ENCODE data around the gene EVC2. TPM values are rescaled to one million over a fixed set of nuclear protein-coding genes. Genes with fewer than 3 reads are reported as not detected.
A peak's percentile ranks its signal among the peaks of the same experiment; 100 is the strongest.

The EVC2 gene
- total RNA-seq (2011; cell fraction: chromatin; rRNA removed; ENCODE audit: low replicate concordance): 0.62 and 0.63 TPM in 2 replicates
- 0.26 and 0.33 TPM in 2 replicates for total RNA-seq (2011; cell fraction: nucleolus; rRNA removed)
- 0.31 and 0.51 TPM in 2 replicates for total RNA-seq (2011; cell fraction: nucleoplasm; rRNA removed)
- 0.54 and 0.61 TPM in 2 replicates for total RNA-seq (2014; rRNA removed)
- total RNA-seq (2014; rRNA removed; fragmentation: Illumina TruSeq; extraction: Trizol): 0.29 and 0.45 TPM in 2 replicates
- 0.45 and 0.51 TPM in 2 replicates for total RNA-seq (2015; rRNA removed; fragmentation: Illumina TruSeq; extraction: Trizol)
- total RNA-seq (2021): 0.47 and 0.55 TPM in 2 replicates
- polyA plus RNA-seq (2011; rRNA removed): 0.03 TPM in 1 of 2 replicates, not detected in the other
- polyA plus RNA-seq (2011; cell fraction: cytosol; rRNA removed): 0.01 TPM in 1 of 2 replicates, not detected in the other
- polyA plus RNA-seq (2011; cell fraction: nucleus; rRNA removed): 0.10 TPM in 1 of 2 replicates, not detected in the other
- 0.36 and 1.2 TPM in 2 replicates for polyA plus RNA-seq (2012)
- 0.26 and 0.33 TPM in 2 replicates for polyA plus RNA-seq (2014; fragmentation: Illumina TruSeq; extraction: Trizol)
- polyA plus RNA-seq (2014; fragmentation: Nextera tagmentation; extraction: Ambion mirVana): under 1 TPM in 1 of 2 experiments, not detected in 1; 0.07 TPM
- polyA plus RNA-seq (2014; rRNA removed): 0.36 and 0.42 TPM in 2 replicates
- 0.04 TPM in 1 of 2 replicates, not detected in the other for polyA minus RNA-seq (2011; rRNA and poly(A)+ RNA removed)
- polyA minus RNA-seq (2011; cell fraction: cytosol; rRNA and poly(A)+ RNA removed): not detected in 2 replicates
- 0.13 TPM in 1 of 2 replicates, not detected in the other for polyA minus RNA-seq (2011; cell fraction: nucleus; rRNA and poly(A)+ RNA removed)
- percentile 32 among the genes with signal in this experiment for Bru-seq, nascent RNA
- percentile 34 among the genes with signal in this experiment for BruChase-seq, experiment 1, labeled RNA remaining after a 2-hour chase
- percentile 33 among the genes with signal in this experiment for BruChase-seq, experiment 2, labeled RNA remaining after a 6-hour chase
- long read RNA-seq, experiment 1: 0 reads
- long read RNA-seq, experiment 2: 0 reads
- long read RNA-seq, experiment 3: 0 reads

GRCh38 chr4:5708449-5709206, at the start of gene EVC2:
Gene EVC2, minus strand, starts transcription at chr4:5708559. Its CDS starts 46 bp downstream, at chr4:5708513.
- peak within 1 kb of the TSS in 1 of 2 experiments; percentile 26; a peak in 1 of 4 replicates for H3K9ac ChIP-seq (ENCODE audit: insufficient read depth in 1 of 2, low read depth in 2 of 2, low read length in 2 of 2)
- no TSS peak for BruUV-seq (replicated peaks)
- no peaks in the 10 kb centered on the region for H3K36me3 ChIP-seq (ENCODE audit: control insufficient read depth, insufficient read depth, low read length)
- FAIRE-seq (no peak), ATAC-seq (peak; percentile 43), DNase-seq (ENCODE audit: extremely low read depth in 1 of 4, low spot score in 3 of 4) (peak in 2 of 4 experiments; percentile 14 to 48)
- peaks cover 2 to 18% of the 10 kb centered on the region in 2 experiments; a peak in 3 of 5 replicates for H3K27me3 ChIP-seq (ENCODE audit: control insufficient read depth in 2 of 2, insufficient read depth in 2 of 2, low read length in 2 of 2)
- H4K20me1 ChIP-seq (replicated peaks; ENCODE audit: control insufficient read depth, insufficient read depth, low read length): no peaks in the 10 kb centered on the region
- TF ChIP-seq RBFOX2 (IDR thresholded peaks at IDR 0.05; ENCODE audit: low read depth, low read length) (peak; percentile 61), GABPA (tag; conservative IDR thresholded peaks at IDR 0.05; ENCODE audit: low read depth) (peak; percentile 52; the same call in 1 of the 2 replicates), CEBPZ (IDR thresholded peaks at IDR 0.05; ENCODE audit: borderline replicate concordance, low read depth, low read length) (no peak), POLR2G (IDR thresholded peaks at IDR 0.05; ENCODE audit: low read depth, low read length) (peak; percentile 56), NRF1 (conservative IDR thresholded peaks at IDR 0.05 in 1 of 2, IDR thresholded peaks at IDR 0.05 in 1 of 2) (peak; percentile 85 to 86)
- peaks cover 7% of the 10 kb centered on the region; the same call in 1 of the 2 replicates for H3K9me3 ChIP-seq (replicated peaks; ENCODE audit: control insufficient read depth, insufficient read depth, low read depth, low read length)
- ChIA-PET POLR2A (no interaction called here), CTCF (ENCODE audit: low intra/inter-chr PET ratio) (no interaction called here)
- in situ Hi-C loops (cut with MboI) (no loop called here), intact Hi-C loops (cut with micrococcal nuclease) (no loop called here)
- no peak within 1 kb of the TSS for H3K27ac ChIP-seq (ENCODE audit: extremely low read depth, low read depth, low read length)
- H3K9me1 ChIP-seq (ENCODE audit: control insufficient read depth, insufficient read depth, low read length): no peaks in the 10 kb centered on the region
- no peak within 1 kb of the TSS; the same call in 1 of the 2 replicates for H2AFZ ChIP-seq (ENCODE audit: low read depth, low read length)
- peak within 1 kb of the TSS; percentile 49 for H3K4me2 ChIP-seq (ENCODE audit: insufficient read depth, low read length)
- H3K4me1 ChIP-seq (replicated peaks in 1 of 2; ENCODE audit: control insufficient read depth in 2 of 2, insufficient read depth in 2 of 2, low read length in 2 of 2): peaks cover 0 to 20% of the 10 kb centered on the region in 2 experiments; a peak in 4 of 5 replicates
- H3K4me3 ChIP-seq: 0 out of 2 replicates have a peak within 1 kb of the TSS, but pooled peaks have one; percentile 13
- no peaks in the 10 kb centered on the region for H3K79me2 ChIP-seq (ENCODE audit: control insufficient read depth, insufficient read depth, low read length)
- WGBS (ENCODE audit: insufficient coverage, low coverage, missing lambda C conversion rate): 13% methylated on average over 43 of the region's 57 CpGs
